NB4 (cell line): Measurements from ENCODE around the gene TAF11L7.
"Not testable (repeated sequence)": the region's sequence is repeated elsewhere in the genome, so short reads cannot be mapped to it uniquely, and the experiment has no call there.

Experiments
- DNase-seq: peaks from one replicate; pipeline ENCODE4 v3.0.0; 2010; ENCODE audit warnings: low read depth
- H3K4me3 ChIP-seq: one replicate; pipeline ENCODE4 v1.5.1; 2011; ENCODE audit warnings: mild to moderate bottlenecking, low read depth, low read length, moderate library complexity
- CTCF ChIP-seq: IDR thresholded peaks from one replicate; pipeline ENCODE4 v1.5.1; 2012; ENCODE audit warnings: low read depth, low read length
- MAX ChIP-seq: IDR thresholded peaks from 2 replicates; pipeline ENCODE4 v1.6.1; 2011; ENCODE audit warnings: low read depth, low read length
- MYC ChIP-seq: IDR thresholded peaks from 2 replicates; pipeline ENCODE4 v1.6.1; 2011; ENCODE audit warnings: low read depth, low read length
- POLR2A ChIP-seq: IDR thresholded peaks from 2 replicates; pipeline ENCODE4 v1.6.1; 2011; ENCODE audit warnings: mild to moderate bottlenecking; ENCODE audit not compliant: insufficient read length; ENCODE audit errors: extremely low read depth

TAF11L7 gene

GRCh38 chr5:17585658-17586057 is at the start of gene TAF11L7:
TAF11L7 (minus strand) TSS chr5:17585758.
- not testable (repeated sequence) for DNase-seq, H3K4me3 ChIP-seq

- H3K4me3 ChIP-seq: no peak within 1 kb of the TSS
- DNase-seq: no peak
- no peak for TF ChIP-seq MAX
- TF ChIP-seq POLR2A: no peak
- no peak for TF ChIP-seq CTCF
- no peak for TF ChIP-seq MYC
Measured at GRCh38 chr5:17634160-17634559, 48.6 kb upstream of the TAF11L7 start, which contains the start of gene TAF11L14. TAF11L14 (plus strand) TSS chr5:17634460.

GRCh38 chr5:17631788-17632187 is 46.2 kb upstream of the TAF11L7 start, which contains the start of gene TAF11L13:
TAF11L13 (plus strand) TSS chr5:17632088.
- DNase-seq, H3K4me3 ChIP-seq: not testable (repeated sequence)

GRCh38 chr5:17625686-17626085 is 40.1 kb upstream of the TAF11L7 start:
- H3K4me3 ChIP-seq: no peak overlapping the region
- no peak for DNase-seq
- TF ChIP-seq POLR2A (no peak), MAX (no peak), MYC (no peak), CTCF (no peak)

GRCh38 chr5:17620627-17621026 is 35.1 kb upstream of the TAF11L7 start:
- TF ChIP-seq CTCF: peak; percentile 41
- no peak for TF ChIP-seq MYC
- no peak for TF ChIP-seq POLR2A
- no peak for TF ChIP-seq MAX
- no peak overlapping the region for H3K4me3 ChIP-seq
- peak; percentile 13 for DNase-seq

- no peak overlapping the region for H3K4me3 ChIP-seq
- DNase-seq: no peak
- TF ChIP-seq MAX (no peak), POLR2A (no peak), CTCF (no peak)
Measured at GRCh38 chr5:17619354-17619753, 33.8 kb upstream of the TAF11L7 start.

- TF ChIP-seq MAX (no peak), CTCF (no peak), MYC (no peak), POLR2A (no peak)
- no peak for DNase-seq
- no peak overlapping the region for H3K4me3 ChIP-seq
Measured at GRCh38 chr5:17614872-17615605, 29.5 kb upstream of the TAF11L7 start.

- DNase-seq, H3K4me3 ChIP-seq: not testable (repeated sequence)
Measured at GRCh38 chr5:17610092-17610491, 24.5 kb upstream of the TAF11L7 start, which contains the start of gene TAF11L12. TAF11L12 (plus strand) TSS chr5:17610392.

GRCh38 chr5:17607461-17607860 is 21.9 kb upstream of the TAF11L7 start:
- DNase-seq, H3K4me3 ChIP-seq: not testable (repeated sequence)
